Measurements from ENCODE around the gene MIEF1.
A peak's percentile ranks its signal among the peaks of the same experiment; 100 is the strongest.

The MIEF1 gene

DNA sequence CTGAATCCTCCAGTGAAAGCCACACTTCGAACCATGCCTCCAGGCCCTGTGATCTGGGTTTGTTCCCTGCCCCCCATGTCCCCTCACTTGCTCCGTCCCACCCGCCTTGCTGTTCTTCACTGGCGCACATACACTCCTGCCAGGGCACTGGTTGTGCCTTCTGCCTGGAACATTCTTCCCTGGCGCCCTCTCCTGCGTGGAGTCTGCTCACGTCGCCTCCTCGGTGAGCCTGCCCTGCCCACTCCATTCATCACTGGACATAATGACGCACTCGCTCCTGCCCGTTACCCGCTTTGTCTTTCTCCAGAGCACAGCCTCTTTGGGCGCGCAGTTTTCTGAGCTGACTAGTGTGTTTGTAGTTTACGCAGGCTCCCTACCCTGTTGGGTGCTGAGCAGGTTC is 21.0 kb upstream of the MIEF1 start:
- no peak for TF ChIP-seq Cebpa-rat (IDR thresholded peaks at IDR 0.05)
- H3K27ac ChIP-seq: no peak overlapping the region
- no peaks in the 10 kb centered on the region for H3K9me3 ChIP-seq (replicated peaks in 1 of 11)
- peaks cover 0 to 21% (median 0%) of the 10 kb centered on the region in 11 experiments; a peak in 6 of 22 replicates for H4K20me1 ChIP-seq
- no peaks in the 10 kb centered on the region; a peak in 1 of 22 replicates for H3K36me3 ChIP-seq
- H3K27me3 ChIP-seq: no peaks in the 10 kb centered on the region
- H3K4me2 ChIP-seq: no peak overlapping the region
- no peak overlapping the region for H3K9ac ChIP-seq
- no peak overlapping the region for H3K4me3 ChIP-seq
- peaks cover 0 to 8% (median 2%) of the 10 kb centered on the region in 10 experiments; a peak in 5 of 20 replicates for H3K4me1 ChIP-seq

DNA sequence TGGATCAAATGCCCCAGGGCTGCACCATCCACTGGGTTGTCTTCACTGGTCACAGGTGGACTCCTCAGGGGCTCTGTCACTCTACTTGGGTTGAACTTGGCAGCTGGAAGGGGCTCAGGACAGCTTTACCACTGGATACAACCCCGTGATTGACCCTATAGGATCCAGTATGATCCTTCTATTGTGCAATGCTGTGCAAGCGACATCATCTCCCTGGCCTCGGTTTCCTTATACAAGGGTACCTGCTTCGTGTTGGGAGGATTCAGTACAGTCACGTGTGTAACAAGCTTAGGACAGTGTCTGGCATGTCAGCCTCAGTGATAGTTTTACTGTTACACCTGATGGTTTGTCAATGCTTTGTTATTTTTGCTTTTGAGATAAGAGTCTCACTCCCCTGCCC is 20.5 kb upstream of the MIEF1 start:
- Histone ChIP-seq H3K4me3 (no peak overlapping the region), H3K36me3 (no peaks in the 10 kb centered on the region; a peak in 1 of 22 replicates), H3K27ac (no peak overlapping the region), H3K9ac (no peak overlapping the region), H3K9me3 (replicated peaks in 1 of 11) (no peaks in the 10 kb centered on the region), H4K20me1 (peaks cover 0 to 21% (median 0%) of the 10 kb centered on the region in 11 experiments; a peak in 6 of 22 replicates), H3K4me1 (peaks cover 0 to 6% (median 0%) of the 10 kb centered on the region in 10 experiments; a peak in 2 of 20 replicates), H3K4me2 (no peak overlapping the region), H3K27me3 (no peaks in the 10 kb centered on the region)
- no peak for TF ChIP-seq Cebpa-rat (IDR thresholded peaks at IDR 0.05)

DNA sequence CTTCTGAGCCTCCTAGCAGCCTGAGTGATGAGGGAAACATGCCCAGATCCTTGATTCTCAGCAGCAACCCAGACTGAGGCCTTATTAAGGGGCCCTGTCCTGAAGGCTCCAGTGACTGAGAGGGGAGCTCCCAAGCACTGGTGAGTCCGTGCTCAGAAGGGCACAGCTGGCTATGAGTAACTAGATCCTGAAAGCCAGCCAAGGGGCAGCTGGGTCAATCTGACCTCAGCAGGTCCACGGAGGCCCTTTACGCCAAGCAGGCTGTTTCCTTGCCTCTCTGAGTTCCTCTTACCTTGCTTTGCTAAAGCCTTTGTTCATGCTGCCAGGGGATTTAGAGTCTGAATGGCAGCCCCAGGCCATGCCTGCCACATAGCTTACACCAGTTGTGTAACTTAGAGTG is 19.3 kb upstream of the MIEF1 start:
- TF ChIP-seq Cebpa-rat (IDR thresholded peaks at IDR 0.05): no peak
- no peak overlapping the region for H3K4me3 ChIP-seq
- H3K36me3 ChIP-seq: peaks cover 0 to 2% (median 0%) of the 10 kb centered on the region in 11 experiments; a peak in 3 of 22 replicates
- H3K4me2 ChIP-seq: peak overlapping the region in 1 of 11 experiments; percentile 7; a peak in 1 of 22 replicates
- H3K9me3 ChIP-seq (replicated peaks in 1 of 11): no peaks in the 10 kb centered on the region
- H3K27ac ChIP-seq: no peak overlapping the region
- no peak overlapping the region for H3K9ac ChIP-seq
- H3K4me1 ChIP-seq: peaks cover 0 to 6% (median 0%) of the 10 kb centered on the region in 10 experiments; a peak in 2 of 20 replicates
- H4K20me1 ChIP-seq: peaks cover 0 to 16% (median 0%) of the 10 kb centered on the region in 11 experiments; a peak in 6 of 22 replicates
- no peaks in the 10 kb centered on the region for H3K27me3 ChIP-seq

DNA sequence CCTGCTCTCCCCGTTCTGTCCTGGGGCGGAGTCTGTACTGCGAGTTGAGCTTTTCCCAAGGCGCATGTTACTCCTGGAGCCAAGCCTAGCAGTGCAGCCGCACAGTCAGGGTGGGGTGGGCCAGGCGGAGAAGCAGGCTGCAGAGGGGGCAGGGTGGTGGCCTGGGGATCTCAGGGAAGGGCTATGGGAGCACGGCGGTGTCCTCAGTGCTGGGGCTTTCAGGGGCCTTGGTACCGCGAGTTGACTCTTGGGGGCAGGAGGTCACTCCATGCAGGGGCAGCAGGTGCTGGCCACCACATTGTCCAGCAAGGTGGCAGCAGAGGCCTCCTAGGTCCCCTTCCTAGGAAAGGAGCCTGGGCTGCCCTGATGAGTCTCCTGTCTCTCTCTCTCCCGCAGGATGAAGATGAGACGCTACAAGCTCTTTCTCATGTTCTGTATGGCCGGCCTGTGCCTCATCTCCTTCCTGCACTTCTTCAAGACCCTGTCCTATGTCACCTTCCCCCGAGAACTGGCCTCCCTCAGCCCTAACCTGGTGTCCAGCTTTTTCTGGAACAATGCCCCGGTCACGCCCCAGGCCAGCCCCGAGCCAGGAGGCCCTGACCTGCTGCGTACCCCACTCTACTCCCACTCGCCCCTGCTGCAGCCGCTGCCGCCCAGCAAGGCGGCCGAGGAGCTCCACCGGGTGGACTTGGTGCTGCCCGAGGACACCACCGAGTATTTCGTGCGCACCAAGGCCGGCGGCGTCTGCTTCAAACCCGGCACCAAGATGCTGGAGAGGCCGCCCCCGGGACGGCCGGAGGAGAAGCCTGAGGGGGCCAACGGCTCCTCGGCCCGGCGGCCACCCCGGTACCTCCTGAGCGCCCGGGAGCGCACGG is 14.9 kb upstream of the MIEF1 start:
- peaks cover 11 to 33% (median 24%) of the 10 kb centered on the region in 10 experiments for H3K4me1 ChIP-seq
- TF ChIP-seq Cebpa-rat (IDR thresholded peaks at IDR 0.05): no peak
- H3K27ac ChIP-seq: no peak overlapping the region
- H4K20me1 ChIP-seq: no peaks in the 10 kb centered on the region
- H3K9me3 ChIP-seq (replicated peaks in 1 of 11): no peaks in the 10 kb centered on the region
- peaks cover 0 to 10% (median 0%) of the 10 kb centered on the region in 11 experiments; a peak in 7 of 22 replicates for H3K36me3 ChIP-seq
- H3K4me3 ChIP-seq: no peak overlapping the region
- H3K9ac ChIP-seq: no peak overlapping the region
- H3K4me2 ChIP-seq: no peak overlapping the region
- no peaks in the 10 kb centered on the region for H3K27me3 ChIP-seq

DNA sequence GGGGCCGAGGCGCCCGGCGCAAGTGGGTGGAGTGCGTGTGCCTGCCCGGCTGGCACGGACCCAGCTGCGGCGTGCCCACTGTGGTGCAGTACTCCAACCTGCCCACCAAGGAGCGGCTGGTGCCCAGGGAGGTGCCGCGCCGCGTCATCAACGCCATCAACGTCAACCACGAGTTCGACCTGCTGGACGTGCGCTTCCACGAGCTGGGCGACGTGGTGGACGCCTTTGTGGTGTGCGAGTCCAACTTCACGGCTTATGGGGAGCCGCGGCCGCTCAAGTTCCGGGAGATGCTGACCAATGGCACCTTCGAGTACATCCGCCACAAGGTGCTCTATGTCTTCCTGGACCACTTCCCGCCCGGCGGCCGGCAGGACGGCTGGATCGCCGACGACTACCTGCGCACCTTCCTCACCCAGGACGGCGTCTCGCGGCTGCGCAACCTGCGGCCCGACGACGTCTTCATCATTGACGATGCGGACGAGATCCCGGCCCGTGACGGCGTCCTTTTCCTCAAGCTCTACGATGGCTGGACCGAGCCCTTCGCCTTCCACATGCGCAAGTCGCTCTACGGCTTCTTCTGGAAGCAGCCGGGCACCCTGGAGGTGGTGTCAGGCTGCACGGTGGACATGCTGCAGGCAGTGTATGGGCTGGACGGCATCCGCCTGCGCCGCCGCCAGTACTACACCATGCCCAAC is 14.1 kb upstream of the MIEF1 start:
- Histone ChIP-seq H3K27ac (no peak overlapping the region), H3K4me1 (peaks cover 17 to 37% (median 26%) of the 10 kb centered on the region in 10 experiments), H3K4me3 (no peak overlapping the region), H3K36me3 (peaks cover 0 to 10% (median 0%) of the 10 kb centered on the region in 11 experiments; a peak in 7 of 22 replicates), H4K20me1 (no peaks in the 10 kb centered on the region), H3K27me3 (no peaks in the 10 kb centered on the region), H3K4me2 (no peak overlapping the region), H3K9ac (no peak overlapping the region), H3K9me3 (replicated peaks in 1 of 11) (no peaks in the 10 kb centered on the region)
- no peak for TF ChIP-seq Cebpa-rat (IDR thresholded peaks at IDR 0.05)

DNA sequence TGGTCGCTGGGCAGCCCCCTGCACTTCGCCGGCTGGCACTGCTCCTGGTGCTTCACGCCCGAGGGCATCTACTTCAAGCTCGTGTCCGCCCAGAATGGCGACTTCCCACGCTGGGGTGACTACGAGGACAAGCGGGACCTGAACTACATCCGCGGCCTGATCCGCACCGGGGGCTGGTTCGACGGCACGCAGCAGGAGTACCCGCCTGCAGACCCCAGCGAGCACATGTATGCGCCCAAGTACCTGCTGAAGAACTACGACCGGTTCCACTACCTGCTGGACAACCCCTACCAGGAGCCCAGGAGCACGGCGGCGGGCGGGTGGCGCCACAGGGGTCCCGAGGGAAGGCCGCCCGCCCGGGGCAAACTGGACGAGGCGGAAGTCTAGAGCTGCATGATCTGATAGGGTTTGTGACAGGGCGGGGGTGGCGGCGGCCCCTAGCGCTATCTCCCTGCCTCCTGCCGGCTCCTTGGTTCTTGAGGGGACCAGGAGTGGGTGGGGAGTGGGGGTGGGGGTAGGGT is 13.5 kb upstream of the MIEF1 start:
- Histone ChIP-seq H3K9me3 (replicated peaks in 1 of 11) (no peaks in the 10 kb centered on the region), H3K4me3 (no peak overlapping the region), H3K9ac (no peak overlapping the region), H3K36me3 (peaks cover 0 to 10% (median 0%) of the 10 kb centered on the region in 11 experiments; a peak in 7 of 22 replicates), H3K27me3 (no peaks in the 10 kb centered on the region), H3K4me1 (peaks cover 21 to 38% (median 25%) of the 10 kb centered on the region in 10 experiments), H3K4me2 (no peak overlapping the region), H3K27ac (no peak overlapping the region), H4K20me1 (no peaks in the 10 kb centered on the region)
- TF ChIP-seq Cebpa-rat (IDR thresholded peaks at IDR 0.05): no peak

DNA sequence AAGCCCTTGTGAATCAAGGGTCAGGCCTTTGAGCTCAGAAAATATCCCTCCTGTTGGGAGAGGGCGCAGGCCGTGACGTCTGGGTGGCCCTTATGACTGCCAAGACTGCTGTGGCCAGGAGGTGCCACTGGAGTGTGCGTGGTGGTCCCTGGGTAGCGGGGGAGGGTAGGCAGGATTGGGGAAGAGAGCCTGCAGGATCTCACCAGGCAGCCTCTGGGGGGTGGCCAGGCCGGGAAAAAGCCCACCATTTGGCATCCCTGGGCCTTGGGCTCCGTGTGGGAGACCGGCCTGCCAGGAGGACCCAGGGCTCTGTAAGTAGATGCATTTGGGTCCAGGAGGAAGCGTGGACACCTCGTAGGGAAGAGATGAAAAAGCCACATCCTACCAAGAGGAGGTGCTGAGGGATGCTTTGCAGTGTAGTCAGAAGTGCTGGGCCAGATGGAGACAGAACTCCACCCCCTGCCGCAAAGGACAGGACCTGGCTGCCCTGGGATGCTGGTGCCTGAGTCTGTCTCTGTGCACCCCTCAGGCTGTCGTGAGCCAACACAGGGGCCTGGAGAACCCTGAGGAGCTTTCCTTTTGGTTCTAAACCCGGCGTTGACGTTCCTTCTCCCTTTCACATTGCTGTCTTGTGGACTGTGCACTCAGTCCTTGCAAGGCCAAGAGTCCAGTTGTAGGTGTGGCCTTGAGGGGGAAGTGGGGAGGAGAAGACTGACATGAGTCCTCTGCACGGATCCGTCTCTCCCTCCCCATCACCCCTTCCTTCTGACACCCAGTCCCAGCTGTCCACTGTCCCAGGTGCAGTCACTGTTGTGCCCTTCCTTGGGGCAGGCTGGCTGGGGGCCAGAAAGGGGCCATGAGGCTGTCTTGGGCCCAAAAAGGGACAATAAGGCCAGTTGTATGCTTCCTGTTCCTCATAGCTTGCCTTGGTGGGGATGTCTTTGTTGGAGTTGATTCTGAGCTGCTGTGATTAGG is 12.7 kb upstream of the MIEF1 start:
- H3K4me2 ChIP-seq: peak overlapping the region; percentile 49 to 85 (median 71)
- H3K27ac ChIP-seq: peak overlapping the region in 6 of 11 experiments; percentile 29 to 56 (median 42); a peak in 10 of 22 replicates
- H3K9ac ChIP-seq: peak overlapping the region in 4 of 11 experiments; percentile 10 to 36 (median 19); a peak in 3 of 22 replicates
- no peaks in the 10 kb centered on the region for H3K27me3 ChIP-seq
- H3K4me3 ChIP-seq: peak overlapping the region in 3 of 10 experiments; percentile 23 to 50 (median 46); a peak in 4 of 20 replicates
- no peak for TF ChIP-seq Cebpa-rat (IDR thresholded peaks at IDR 0.05)
- H3K4me1 ChIP-seq: peaks cover 24 to 45% (median 30%) of the 10 kb centered on the region in 10 experiments
- H4K20me1 ChIP-seq: no peaks in the 10 kb centered on the region
- H3K36me3 ChIP-seq: peaks cover 0 to 10% (median 0%) of the 10 kb centered on the region in 11 experiments; a peak in 7 of 22 replicates
- H3K9me3 ChIP-seq (replicated peaks in 1 of 11): no peaks in the 10 kb centered on the region
